CD1c-positive myeloid dendritic cell (primary cell): ENCODE measurements around the gene TP53RK.
A peak's percentile ranks its signal among the peaks of the same experiment; 100 is the strongest.
"Not testable (repeated sequence)": the region's sequence is repeated elsewhere in the genome, so short reads cannot be mapped to it uniquely, and the experiment has no call there.

Experiments
- DNase-seq: peaks from one replicate; pipeline ENCODE4 v3.0.0-alpha.2; 2016; ENCODE audit errors: extremely low spot score

Gene TP53RK

GRCh38 chr20:46683011-46683667 lies 6.1 kb downstream of the TP53RK start:
- peak; percentile 2 for DNase-seq

DNA sequence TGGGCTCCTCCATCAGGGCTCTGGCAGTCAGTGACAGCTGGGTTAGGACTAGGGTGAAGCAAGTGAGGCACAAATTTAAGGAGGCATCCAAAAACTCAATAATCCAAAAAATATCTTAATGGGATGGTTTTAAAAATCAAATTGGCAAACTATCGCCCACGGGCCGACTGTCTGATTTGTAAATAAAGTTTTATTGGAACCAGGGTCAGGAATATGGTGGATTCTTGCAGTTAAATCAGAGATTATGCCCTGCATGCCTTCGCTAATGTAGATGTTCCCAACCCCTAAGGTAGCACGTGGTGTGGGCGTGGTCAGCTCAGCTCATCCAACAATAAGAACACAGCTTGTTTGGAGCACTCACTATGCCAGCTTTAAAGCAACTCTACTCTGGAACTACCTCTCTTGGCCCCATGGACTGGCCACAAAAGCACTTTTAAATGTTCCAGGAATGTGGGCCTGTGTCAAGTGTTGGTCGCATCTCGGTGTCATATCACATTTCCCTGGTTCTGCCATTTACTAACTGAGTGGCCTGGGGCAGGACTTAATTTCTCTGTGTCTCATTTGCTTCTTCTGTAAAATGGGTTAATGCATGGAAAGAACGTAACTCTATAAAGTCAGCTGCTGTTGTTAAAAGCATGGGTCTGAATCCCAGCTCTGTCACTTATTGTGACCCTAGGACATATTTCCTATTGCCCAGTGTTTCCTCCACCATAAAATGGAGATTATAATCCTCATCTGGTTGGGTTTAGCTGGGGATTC lies 7.0 kb downstream of the TP53RK start:
- DNase-seq, result no peak

DNA sequence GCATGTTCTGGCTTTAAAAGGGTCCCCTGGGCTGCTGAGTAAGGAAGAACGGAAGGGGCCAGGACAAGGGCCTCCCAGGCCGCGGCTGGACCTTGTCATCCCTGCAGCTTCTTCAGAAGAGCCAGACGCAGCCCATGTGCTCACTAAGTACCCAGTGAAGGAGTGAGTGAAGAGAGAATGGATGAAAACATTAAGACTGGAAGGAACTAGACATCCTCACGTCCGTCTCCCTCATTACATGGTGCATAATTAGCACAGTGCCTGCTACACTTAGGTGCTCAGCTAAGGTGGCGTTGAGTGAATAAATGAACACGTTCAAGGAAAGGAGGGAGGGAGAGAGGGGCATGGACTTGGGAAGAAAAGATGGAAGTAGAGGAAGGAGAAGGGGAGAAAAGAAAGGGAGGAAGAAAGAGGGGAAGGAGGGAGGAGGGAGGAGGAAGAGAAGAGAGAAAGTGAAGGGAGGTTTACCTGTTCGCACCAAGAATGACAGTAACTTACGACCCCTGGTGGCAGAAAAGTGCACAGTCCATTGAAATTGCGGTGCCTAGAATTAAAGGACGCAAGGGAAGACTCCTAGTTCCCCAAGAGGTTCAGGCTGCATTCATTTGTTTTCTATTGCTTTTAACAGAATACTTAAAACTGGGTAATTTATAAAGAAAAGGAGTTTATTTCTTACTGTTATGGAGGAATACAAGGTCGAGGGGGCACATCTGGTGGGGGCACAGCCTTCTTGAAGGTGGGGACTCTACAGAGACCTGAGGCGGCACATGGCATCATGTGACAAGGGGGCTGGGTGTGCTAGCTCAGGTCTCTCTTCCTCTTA lies 8.0 kb downstream of the TP53RK start:
- DNase-seq, result peak; percentile 73

DNA sequence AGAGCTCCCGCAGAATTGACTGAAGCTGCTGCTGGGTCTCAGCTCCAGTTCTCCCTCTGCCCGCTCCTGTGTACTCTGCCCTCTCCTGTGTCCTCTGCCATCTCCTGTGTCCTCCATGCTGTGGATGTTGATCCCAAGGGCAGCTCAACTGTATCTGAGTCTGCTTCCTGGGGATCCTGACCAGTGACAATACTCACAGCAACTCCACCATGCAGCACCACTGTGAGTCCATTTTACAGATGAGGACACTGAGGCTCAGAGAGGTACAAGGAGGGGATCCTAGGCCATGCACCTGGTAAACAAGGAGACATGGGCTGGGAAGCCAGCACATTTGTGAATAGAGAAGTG lies 8.6 kb downstream of the TP53RK start:
- no peak for DNase-seq

GRCh38 chr20:46678516-46678915 lies 10.7 kb downstream of the TP53RK start:
- no peak for DNase-seq

GRCh38 chr20:46677608-46678007 lies 11.6 kb downstream of the TP53RK start:
- no peak for DNase-seq

DNA sequence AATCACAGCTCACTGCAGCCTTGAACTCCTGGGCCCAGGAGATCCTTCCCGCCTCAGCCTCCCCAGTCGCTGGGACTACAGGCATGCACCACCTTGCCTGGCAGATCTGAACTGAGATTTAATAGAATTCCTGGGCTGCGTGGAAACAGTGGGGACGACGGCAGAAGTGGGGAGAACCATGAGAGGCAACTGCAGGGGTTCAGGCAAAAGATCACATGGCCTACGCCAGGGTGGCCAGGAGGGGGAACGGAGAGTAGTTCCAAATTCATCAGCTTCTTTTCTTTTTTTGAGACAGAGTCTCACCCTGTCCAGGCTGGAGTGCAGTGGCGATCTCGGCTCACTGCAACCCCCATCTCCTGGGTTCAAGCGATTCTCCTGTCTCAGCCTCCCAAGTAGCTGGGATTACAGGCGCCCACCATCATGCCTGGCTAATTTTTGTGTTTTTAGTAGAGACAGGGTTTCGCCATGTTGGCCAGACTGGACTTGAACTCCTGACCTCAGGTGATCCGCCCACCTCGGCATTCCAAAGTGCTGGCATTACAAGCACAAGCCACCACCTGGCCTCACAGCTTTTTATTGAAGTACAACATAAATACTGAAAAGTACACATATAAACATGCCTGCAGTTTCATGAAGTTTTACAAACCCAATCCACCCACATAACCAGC lies 12.5 kb downstream of the TP53RK start:
- DNase-seq, result not testable (repeated sequence)

- DNase-seq, result no peak
Measured at GRCh38 chr20:46674253-46675083, 14.8 kb downstream of the TP53RK start.

GRCh38 chr20:46673394-46674252 lies 15.6 kb downstream of the TP53RK start:
- no peak for DNase-seq

- no peak for DNase-seq
Measured at GRCh38 chr20:46672543-46673148, 16.6 kb downstream of the TP53RK start.

DNA sequence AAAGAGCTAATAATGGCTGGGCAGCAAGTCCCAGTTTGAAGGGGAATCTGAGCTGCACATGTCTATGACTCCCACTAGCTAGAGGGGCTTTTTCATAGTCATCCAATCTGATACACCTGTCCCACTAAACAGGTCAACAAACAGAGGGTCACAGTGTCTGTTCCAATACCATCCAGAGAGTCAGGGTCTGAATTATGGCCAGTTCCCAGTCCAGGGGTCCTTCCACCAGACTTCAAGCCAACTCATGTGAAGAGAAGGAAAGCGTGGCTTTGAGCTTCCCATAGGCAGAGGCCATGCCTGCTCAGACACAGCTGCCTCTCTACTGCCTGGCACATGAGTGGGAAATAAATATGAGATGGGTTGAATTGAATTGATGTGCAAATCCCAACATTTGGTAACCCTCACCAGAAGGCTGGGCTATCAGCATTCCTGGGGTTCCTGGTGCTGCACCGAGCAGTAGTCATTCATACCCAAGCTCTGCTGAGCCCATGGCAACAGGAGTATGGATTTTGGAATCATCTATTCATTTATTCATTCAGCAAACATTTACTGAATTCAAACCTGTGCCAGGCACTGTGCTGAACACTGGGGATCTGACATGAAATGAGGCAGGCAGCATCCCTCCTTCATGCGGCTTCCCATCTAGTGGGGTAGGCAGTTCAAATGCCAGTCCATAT lies 17.2 kb downstream of the TP53RK start:
- no peak for DNase-seq

DNA sequence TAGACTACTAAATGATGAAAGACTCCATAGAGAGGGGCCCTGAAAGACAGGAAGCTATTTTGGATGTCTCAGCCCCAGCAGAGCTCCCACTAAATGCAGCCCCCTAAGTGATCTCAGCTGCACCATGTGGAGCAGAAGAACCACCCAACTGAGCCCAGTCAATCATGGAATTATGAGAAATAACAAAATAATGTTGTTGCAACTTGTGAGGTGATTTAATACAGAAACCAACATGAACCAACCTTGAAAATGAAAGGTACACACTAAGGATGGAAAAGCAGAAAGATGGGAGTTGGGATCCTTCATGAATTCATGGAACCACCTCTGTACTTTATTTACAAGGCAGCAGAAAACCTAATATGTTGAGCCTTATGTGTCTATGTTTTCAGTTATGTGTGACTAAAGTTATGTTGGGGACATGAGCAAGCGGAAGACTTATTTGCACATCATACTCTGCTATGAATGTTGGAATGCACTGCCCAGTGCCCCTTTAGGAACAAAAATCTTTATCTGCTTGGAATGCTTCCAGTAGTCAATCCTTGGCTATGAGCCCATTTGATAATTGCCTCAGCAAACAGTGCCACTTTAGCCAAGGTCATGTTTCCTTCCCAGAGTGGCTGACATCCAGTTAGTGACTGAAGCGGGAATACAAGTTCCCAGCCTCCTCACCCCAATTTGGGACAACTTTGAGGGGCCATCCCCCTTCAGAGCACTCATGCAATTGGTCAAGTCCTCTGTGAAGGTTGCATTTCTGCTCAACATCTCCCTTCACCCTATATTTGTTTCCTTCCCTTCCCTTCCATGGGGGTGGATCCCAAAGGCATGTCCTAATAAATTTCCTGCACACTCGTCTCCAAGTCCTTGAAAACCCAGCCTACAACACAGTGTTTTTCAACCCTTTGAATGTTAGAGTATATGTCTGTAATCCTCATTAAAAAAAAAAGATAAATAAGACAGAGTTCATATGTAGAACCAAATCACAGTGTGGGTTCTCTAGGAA lies 18.4 kb downstream of the TP53RK start:
- DNase-seq, result no peak

DNA sequence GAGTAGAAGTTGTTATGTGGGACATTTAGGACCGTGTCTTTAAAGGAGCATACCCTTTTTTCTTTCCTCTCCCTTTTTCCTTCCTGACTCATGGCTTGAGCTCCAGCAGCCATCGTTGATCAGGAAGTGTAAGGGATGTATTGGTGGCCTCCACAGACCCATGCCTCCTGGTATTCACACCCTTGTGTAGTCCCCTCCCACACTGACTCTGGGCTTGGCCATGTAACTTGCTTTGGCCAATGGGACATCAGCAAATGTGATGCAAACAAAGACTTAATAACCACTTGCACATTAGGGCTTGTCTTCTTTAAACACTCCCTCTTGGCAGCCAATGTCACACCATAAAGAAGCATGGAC lies 19.0 kb downstream of the TP53RK start:
- DNase-seq, result no peak

- no peak for DNase-seq
Measured at GRCh38 chr20:46666818-46667515, 22.3 kb downstream of the TP53RK start.

DNA sequence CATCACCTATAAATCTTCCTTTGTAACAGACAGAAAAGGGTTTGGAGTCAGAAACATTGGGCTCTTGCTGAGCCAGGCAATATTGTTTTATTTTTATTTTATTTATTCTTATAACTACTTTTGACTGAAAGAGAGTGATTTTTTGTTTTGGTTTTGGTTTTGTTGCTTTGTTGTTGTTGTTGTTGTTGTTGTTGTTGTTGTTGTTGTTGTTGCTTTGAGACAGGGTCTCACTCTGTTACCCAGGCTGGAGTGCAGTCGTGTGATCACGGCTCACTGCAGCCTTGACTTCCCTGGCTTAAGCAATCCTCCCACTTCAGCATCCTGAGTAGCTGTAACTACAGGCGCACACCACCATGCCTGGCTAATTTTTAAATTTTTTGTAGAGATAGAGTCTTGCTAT lies 22.9 kb downstream of the TP53RK start:
- no peak for DNase-seq

DNA sequence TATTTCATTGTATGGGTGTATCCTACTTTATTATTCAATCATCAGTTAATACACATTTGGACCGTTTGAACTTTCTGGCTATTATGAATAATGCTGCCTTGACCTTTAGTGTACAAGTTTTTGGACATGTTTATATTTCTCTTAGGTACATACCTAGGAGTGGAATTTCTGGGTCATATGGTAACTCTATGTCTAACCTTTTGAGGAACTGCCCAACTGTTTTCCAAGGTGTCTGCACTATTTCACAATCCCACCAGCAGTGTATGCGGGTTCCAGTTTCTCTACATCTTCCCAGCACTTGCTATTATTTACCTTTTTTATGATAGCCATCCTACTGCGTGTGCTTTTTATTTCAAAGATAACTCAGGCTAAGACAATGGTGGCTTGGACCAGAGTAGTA lies 23.6 kb downstream of the TP53RK start:
- DNase-seq, result no peak

GRCh38 chr20:46663531-46663930 lies 25.7 kb downstream of the TP53RK start:
- DNase-seq, result no peak

DNA sequence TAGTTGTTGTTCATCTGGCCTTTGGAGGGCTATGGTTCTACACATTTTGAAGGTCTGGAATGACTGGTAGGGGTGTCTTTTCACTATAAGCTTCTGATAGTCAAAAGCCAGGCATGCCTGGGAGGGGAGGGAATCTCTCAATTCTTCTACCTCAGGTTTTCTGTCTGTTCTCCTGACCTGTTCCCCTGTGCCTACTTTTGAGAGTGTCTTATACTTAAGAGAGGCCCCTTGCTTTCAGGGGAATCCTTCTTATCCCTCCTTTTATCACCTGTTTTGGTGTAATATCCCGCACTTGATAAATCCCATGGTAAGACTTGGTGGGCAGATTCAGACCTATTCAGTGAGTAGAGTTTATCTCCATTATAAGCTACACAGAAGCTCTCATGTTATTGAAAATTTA lies 27.6 kb downstream of the TP53RK start:
- DNase-seq, result no peak
